ENCODE results near the gene CEP68.
A peak's percentile ranks its signal among the peaks of the same experiment; 100 is the strongest.
"Not testable (repeated sequence)": the region's sequence is repeated elsewhere in the genome, so short reads cannot be mapped to it uniquely, and the experiment has no call there.

Gene CEP68, protein sequence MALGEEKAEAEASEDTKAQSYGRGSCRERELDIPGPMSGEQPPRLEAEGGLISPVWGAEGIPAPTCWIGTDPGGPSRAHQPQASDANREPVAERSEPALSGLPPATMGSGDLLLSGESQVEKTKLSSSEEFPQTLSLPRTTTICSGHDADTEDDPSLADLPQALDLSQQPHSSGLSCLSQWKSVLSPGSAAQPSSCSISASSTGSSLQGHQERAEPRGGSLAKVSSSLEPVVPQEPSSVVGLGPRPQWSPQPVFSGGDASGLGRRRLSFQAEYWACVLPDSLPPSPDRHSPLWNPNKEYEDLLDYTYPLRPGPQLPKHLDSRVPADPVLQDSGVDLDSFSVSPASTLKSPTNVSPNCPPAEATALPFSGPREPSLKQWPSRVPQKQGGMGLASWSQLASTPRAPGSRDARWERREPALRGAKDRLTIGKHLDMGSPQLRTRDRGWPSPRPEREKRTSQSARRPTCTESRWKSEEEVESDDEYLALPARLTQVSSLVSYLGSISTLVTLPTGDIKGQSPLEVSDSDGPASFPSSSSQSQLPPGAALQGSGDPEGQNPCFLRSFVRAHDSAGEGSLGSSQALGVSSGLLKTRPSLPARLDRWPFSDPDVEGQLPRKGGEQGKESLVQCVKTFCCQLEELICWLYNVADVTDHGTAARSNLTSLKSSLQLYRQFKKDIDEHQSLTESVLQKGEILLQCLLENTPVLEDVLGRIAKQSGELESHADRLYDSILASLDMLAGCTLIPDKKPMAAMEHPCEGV

DNA sequence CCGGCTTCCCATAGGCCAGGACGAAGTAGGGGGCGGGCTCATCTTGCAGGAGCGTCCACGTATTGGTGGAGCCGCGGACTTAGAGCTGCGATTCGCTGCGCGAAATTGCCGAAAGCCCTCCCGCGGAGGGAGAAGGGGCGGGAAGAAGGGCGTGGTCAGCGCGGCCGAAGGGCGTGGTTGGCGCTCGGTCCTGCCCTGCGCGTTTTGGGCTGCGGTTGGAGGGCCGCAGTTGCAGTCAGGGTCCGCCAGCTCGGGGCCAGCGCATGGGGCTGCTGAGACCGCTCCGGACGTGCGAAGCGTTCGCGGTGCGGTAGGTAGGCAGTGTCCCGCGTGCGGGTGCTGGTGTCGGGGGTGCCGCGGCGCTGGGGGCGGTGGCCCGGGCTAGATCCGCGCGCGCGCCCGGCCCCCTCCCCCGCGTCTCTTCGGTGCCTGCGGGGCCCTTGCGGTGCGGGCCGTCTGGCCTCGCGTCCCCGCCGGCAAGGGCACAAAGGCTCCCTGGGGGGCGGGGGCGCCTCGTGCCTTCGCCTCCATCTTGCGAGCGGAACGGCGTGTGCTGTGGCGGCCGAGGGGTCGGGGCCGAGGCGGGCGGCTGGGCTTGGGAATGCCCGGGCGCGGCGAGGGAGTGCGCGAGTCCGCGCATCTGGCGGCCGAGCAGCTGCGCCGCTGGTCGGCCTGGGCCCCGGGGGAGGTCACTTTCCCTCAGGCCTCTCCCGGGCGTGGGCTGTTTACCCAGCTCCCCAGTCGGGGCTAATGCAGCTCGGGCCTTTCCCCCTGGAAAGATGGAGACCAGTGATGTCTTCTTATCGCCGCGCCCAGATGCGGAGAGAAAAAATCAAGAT, at the start of gene CEP68:
CEP68 (plus strand) TSS at position 202 of the 839 bp plus-strand sequence. CDS start 13,029 bp downstream, outside the sequence.
- DNase-seq: peak; percentile 97 to 98

DNA sequence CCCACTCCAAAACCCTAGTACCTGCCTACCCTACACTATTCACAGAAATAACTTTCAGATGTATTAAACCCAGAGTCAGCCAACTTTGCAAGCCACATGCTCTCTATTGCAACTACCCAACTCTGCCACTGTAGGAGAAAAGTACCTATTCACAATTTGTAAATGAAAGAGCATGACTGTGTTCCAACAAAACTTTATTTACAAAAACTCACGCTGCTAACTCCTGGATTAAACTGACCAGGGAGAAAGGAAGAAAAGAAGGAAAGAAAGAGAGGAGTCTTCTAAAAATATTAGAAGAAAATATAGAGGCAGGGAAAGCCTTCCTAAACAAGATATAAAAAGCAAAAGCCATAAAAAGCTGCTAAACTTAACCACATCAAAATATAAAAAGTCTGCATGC, 42.4 kb upstream of the CEP68 start:
- DNase-seq: no peak

DNA sequence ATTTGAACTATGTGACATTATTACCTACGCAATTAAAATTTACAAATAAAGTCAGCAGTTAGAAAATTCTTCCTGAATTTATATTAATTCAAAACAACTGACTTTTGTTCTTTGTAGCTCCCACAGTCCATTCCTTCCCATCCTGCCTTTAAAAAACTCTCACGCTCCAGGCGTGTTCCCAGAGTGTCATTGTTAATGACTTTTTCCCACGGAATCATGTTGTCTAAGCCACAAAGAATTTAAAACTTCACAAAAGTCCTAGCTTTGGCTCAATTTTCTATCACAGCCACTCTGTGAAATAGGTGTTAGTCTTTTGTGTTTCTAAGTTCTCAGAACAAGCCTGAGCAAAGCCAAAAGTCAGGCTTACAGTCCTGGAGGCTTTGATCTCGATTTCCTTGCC, 40.5 kb upstream of the CEP68 start:
- DNase-seq: no peak

DNA sequence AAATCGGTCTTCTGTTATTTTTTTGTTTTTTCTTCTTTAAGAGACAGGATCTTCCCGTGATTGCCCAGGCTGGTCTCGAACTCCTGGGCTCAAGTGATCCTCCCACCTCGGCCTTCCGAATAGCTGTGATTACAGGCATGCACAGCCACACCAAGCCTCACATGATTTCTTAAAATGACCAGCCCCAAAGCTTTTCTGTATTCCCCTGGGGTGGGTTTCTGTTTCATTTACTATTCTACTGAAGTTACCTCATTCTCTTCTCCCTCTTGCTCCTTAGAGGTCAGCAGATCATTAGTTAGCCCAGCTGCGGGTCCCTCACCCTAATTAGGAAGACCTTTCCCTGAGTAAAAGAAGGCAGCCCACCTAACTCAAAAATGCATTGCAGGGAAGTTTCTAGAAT, 39.4 kb upstream of the CEP68 start:
- DNase-seq: no peak

DNA sequence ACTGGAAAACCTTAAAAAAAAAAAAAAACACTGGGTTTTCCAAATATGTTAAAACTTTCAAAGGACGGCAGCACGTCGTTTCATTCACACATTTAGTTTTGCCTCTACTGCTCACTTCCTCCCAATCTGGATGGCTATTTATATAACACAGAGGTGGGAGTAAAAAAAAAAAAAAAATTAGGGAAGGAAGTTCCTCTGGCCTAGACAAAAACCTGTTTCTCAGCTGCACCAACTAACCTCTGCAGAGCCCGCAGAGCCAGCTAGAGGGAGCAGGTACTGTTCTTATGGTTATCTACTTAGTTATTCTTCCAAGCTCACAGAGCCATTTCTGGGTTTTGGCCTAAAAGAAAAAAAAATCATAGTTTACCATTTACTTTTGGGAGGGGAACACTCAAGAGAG, 38.9 kb upstream of the CEP68 start:
- DNase-seq: no peak

DNA sequence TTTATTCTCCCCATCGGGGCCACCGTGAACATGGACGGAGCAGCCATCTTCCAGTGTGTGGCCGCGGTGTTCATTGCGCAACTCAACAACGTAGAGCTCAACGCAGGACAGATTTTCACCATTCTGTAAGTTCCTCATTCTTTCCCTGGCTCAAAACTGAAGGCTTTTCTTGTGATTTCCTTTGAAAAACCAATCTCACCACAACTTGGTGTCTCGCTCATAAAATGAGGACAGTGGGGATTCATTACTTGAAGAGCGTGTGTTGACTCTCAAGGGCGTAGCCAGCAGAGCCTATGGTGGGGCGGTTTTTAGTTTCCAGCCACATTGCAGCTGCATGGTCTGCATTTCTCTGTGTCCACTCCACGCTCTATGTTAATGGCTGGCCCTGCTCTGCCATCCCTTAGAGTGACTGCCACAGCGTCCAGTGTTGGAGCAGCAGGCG, 38.1 kb upstream of the CEP68 start:
- DNase-seq: no peak

DNA sequence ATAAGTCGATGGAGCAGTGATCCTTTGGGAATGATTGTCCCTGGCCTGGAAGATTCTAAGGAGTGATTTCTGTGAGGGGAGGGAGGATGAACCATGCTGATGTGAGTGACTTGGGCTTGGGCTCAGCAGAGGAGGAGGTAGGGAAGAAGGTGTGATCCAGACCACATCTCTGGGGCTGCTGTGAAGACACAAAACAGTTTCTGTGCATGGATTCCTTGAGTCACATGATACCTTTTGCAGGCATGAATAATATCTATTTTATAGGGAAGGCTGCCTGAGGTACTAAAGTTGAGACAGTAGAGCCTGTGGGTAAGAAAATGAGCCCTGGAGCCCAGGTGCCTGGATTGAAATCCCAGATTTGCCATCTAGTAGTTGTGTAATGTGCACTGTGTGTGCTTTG, 37.2 kb upstream of the CEP68 start:
- DNase-seq: no peak

DNA sequence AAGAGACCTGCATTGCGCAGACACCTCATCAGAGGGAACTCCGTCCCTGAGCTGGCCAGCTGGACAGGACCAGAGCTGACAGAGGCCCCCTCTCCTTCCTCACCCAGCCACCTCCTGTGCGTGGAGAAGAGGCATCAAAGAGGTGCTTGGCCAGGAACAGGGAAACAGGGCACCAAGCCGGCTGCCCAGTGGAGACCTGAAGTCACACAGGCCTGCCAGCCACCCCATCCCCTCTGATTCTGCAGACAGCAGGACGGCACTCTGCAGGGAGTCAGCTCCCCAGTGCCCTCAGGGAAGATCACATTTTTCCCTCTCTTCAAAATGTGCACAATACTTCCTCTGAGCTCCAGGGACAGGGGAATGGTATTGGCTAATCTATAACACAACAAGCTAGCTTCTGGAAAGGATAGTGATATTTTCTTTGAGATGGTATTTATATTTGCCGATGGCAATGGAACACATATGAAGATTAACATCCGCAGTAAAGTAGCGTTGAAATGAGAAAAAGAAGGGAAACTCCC, 36.5 kb upstream of the CEP68 start:
- no peak for DNase-seq

DNA sequence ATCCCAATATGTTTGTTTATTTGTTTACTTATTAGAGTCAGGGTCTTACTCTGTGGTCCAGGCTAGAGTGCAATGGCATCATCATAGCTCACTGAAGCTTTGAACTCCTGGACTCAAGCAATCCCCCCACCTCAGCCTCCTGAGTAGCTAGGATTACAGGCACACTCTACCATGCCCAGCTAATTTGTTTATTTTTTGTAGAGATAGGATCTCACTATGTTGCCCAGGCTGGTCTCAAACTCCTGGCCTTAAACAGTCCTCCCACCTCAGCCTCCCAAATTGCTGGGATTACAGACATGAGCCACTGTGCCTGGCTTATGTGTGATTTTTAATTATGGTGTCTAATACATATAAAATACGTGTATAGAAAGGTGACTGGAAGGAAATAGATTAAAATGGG, 36.0 kb upstream of the CEP68 start:
- not testable (repeated sequence) for DNase-seq

DNA sequence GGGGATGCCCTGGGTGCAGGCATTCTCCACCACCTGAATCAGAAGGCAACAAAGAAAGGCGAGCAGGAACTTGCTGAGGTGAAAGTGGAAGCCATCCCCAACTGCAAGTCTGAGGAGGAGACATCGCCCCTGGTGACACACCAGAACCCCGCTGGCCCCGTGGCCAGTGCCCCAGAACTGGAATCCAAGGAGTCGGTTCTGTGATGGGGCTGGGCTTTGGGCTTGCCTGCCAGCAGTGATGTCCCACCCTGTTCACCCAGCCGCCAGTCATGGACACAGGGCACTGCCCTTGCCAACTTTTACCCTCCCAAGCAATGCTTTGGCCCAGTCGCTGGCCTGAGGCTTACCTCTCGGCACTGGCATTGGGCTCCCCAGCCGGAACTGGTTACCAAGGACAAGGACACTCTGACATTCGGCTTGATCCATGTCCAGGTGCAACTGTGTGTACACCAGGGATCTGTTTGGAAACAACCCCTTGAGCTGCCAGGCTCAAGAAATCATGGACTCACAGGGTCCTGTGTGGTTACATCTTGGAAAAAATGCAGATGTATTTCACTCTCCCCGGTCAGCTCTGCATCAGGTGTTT, 35.2 kb upstream of the CEP68 start:
- no peak for DNase-seq

DNA sequence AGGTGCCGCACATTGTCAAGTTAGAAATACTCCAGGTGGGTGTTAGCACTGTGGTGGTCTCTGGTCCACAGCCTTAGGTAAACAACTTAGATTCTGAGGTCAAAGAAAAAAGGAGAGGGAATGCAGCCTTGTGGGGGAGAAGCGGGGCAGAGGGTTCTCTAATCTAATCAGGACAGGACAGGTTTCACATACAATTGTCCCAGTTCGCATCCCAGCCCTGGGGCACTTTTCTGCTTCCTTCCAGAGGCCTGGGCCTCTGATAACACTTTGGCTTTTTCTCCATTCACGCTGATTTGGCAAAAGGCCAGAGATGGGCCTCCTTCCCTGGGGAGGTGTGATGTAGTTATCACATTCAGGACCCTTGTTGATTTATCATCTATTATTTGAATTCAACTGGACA, 34.5 kb upstream of the CEP68 start:
- DNase-seq: no peak

DNA sequence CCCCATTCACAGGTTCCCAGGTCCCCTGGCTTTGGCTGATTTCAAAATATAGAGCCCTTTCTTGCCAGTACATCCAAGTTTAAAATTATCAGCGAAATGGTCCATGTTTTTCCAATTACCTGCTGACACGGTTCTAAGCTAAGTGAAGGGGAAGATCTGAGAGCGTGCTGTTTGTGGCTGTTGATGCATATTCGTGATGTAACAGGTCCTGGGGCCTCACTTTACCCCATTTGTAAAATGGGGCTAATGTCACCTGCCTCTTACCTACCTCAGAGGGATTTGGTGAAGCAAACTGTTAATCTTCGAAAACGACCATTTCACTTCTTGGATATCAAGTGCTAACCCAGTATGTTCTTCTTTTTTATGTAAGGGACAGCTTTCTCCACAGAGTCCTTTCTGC, 34.0 kb upstream of the CEP68 start:
- DNase-seq: no peak

DNA sequence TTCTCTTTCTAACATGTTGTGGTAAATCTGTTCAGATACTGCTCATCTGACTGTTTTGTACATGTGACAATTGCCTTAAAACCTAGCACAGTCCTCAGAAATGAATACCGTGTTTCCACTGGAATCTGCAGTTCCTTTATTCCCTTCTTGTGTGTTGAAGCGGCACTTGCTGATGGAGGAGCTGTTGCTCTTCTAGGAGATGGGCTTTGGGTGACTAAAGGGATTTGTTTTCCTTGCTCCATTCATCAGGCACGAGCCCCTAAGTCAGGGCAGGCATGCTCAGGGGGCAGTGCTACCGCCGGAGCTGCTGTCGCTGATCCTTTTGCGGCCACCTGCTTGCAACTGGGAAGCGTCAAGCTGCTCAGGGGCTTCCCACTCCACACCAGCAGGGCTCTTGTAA, 32.5 kb upstream of the CEP68 start:
- DNase-seq: no peak

DNA sequence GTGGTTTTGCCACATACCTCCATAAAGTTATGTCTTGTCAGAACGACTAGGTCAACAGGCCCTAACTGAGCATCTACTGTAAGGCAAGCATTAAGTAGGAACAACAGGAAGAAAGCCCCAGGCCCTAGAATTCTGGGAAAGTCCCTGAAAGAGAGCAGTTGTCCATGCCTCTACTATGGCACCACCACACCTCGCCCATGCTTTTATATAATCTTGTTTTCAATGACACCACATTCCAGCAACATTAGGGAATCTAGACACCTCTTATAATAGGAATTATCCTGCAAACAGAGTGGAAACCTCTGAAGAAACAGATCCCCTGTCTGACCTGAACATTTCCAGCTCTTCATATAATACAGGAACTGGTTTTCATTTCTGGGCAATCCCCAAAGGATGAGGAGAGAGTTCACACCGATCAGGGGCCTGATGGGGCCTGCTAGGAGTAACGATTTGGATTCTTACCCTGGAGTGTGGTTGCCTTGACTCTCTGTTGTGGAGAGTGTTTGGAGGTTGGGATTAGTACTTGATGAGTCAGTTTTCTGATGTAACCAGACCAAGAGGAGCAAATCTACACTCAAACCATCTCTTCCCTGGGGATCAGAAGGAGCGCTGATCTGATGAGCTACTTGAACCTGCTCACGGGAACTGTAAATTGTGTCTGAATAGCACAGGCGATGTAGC, 31.9 kb upstream of the CEP68 start:
- DNase-seq: no peak

DNA sequence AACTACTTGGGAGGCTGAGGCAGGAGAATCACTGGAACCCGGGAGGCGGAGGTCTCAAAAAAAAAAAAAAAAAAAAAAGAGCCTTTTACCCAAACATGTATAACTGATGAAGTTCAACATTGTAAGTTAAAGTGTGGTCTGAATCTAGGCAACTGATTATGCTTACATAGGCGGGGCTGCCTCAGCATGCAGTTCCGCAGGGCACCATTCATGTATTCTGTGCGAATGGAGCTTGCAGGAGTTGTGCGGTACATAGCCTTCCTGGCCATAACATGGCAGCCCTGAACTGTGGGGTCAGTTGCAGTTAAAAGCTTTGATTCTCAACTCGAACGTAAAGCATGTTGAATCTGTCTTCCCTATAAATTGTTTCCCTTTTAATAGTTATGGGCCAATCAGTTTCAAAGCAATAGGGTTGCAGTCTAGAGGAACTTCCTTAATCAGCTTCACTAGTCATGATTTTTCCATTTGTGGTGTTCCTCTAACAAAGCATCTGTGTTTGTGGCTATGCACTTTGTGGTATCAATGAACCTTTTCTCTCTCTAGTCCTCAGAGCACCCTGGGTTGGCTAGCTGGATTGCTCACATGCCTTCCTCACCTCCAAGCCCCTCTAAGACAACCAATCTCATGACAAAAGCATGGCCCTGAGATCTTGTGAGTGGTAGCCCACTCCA, 30.6 kb upstream of the CEP68 start:
- no peak for DNase-seq

DNA sequence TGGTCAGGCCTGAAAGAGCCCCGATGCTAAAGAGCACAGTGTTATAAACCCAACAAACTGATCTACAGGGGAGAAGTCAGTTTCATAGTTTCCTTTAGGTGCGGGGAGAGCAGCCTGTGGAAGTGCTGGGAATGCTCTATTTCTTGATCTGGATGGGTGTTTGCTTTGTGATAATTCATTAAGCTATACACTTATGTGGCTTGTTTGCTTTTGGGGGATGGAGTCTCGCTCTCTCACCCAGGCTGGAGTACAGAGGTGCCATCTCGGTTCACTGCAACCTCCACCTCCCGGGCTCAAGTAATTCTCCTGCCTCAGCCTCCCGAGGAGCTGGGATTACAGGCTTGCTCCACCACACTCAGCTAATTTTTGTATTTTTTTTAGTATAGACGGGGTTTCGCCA, 30.1 kb upstream of the CEP68 start:
- DNase-seq: no peak

DNA sequence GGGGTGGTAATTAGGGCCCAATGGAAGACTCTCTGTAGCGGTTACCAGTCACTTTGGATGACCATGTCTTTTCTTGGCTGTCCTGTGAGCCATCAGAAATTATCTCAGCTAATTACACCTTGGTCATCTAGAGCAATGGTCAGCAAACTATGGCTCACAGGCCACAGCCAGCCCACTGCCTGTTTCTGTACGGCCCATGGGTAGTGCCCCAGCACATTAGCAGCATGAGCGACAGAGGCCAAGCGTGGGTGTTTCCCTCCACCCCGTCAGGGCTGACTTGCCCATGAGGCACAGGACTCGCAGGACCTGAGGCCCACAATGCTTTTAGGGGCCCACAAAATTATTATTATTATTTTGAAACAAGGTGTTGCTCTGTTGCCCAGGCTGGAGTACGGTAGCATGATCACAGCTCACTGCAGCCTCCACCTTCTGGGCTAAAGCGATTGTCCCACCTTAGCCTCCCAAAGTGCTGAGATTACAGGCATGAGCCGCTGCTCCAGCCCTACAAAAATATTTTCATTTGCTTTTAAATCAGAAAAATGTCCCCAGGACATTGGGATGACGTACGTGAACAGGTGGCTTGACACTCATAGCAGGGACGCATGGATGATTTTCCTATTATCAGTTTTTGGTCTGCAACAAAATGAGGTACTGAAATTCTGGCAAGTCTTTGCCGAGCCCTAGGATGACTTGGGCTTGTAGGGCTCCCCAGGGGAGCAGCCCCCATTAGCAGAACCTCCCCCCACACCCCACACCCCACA, 29.3 kb upstream of the CEP68 start:
- DNase-seq: no peak

DNA sequence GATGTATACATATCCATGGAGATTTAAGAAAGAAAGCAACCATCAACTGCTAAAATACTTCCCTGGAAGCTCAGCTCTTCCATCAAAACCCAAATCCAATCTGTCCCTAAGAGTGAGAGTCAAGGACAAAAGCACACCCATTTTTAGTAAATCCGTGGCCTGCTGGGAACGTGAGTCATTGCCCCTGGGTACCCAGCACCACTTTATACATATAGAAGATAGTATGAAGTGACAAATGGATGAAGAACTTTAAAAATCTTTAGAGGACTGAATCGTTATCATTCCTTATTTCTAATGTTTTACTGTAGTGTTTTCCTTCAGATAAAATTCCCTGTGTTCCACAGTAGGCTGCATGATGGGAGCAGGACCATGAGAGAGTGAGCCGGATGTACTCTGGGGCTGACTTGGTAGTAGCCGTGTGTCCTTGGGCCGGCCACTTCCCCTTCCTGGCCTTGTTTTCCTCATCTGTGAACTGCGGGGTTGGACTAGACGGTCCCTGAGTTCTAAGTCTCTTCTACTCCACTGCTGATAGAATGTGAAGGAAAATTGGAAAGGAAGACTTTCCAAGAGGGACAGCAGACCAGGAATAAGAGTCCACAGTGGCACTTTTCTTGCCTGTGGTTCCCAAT, 28.5 kb upstream of the CEP68 start:
- no peak for DNase-seq

DNA sequence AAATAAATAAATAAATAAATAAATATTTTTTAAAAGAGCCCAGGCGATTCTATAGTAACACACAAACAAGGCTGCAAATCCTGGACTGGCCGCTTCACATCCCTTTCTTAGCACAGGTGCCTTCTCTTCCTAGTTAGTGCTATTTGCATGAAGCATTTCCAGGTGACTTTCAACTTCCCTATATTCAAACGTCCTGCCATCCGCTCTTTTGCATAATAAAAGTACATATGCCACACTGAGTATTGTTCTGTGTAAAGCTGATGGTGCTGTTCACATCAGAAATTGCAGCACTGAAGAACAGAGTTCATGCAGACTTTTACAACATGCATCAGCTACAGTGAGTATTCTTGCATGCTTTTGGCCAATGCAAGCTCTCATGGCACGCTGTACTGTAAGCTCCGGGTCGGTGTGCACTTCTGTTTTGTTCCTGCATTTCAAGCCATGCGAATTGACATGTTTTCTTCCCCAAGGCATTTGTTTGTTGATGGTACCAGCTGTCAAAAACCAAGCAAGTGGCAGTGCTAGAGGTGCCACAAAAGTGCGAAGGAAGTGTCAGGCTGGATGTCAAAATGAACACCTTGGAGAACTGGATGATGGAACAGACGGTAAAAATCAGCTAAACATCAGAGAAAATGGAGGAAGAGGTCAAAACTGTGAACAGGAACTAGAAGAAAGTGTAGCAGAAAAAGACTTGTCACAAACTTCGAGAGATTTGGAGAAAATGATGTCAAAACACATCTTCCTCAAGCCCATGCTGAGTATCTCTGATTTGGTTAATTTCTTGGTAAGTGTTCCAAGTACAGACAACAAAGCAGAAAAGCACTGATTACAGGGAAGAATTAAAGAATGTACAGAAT, 25.5 kb upstream of the CEP68 start:
- DNase-seq: no peak

Data from NCI-H2081 (cell line).